HG02763 (cell line): Measurements from ENCODE around the gene METTL13.
"Not testable (repeated sequence)": the region's sequence is repeated elsewhere in the genome, so short reads cannot be mapped to it uniquely, and the experiment has no call there.

ENCODE experiments used
- ATAC-seq: cut with Tn5 transposase; IDR thresholded peaks from one replicate; pipeline ENCODE4 v1.9.1; 2021; ENCODE audit warnings: mild to moderate bottlenecking, moderate library complexity; ENCODE audit not compliant: unreplicated experiment

The METTL13 gene

DNA sequence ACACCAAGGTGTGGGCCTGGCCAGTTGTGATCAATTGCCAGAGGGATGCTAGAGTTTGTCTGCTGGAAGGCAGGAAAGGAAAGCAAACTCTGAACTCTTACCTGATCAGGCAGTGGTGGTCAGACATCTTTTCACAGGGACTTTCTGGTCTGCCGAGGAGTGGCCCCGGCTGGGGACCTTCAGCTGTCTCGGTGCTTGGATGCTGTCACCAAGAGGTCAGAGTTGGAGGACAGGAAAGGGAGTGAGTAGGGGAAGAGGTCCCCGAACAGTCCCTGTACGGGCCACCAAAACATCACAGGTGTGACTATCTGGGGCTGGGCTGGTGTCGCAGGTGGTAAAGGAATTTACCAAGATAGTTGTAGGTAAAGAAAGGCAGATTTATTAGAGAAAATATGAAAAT is 17.7 kb upstream of the METTL13 start:
- no peak for ATAC-seq

GRCh38 chr1:171769171-171769570 is 12.3 kb upstream of the METTL13 start:
- no peak for ATAC-seq

DNA sequence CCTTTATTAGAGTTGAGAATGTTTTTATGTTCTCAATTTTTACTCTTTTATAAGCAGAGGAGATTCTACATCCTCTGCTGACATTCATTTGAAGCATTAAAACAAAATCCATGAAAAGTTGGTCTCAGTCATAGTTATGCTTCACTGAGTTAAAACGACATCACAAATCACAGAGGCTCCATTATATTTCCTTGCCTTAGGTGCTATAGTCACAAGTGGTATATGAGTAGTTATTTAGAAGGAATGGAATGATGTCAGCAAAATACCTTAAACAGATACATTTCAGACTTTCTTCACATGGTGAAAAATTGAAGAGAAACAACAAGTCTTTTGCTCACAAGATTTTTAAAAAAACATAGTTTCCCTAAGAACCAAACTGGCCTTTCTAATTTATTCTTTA is 11.7 kb upstream of the METTL13 start:
- ATAC-seq, result no peak

GRCh38 chr1:171772312-171772711 is 9.1 kb upstream of the METTL13 start:
- no peak for ATAC-seq

GRCh38 chr1:171780583-171781175 is 781 bp upstream of the METTL13 start:
- no peak for ATAC-seq

GRCh38 chr1:171783816-171784530 is 2.5 kb downstream of the METTL13 start:
- ATAC-seq, result no peak

DNA sequence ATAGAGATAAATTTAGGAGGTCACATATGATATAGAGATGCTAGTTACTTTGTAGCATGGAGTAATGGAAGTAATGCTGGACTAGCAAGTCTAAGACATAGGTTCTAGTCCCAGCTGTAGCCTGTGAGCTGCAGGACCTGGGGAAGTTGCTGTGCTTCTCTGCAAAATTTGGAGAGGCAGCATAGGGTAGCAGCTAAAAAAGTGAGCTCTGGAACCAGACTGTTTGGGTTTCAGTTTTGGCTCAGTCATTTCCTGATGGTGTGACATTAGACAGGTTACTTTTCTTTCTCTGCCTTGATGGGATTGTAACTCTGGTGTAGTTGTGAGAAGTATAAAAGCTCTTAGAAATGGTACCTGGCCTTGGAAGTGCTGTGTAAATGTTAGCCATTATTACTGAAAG is 3.3 kb downstream of the METTL13 start:
- ATAC-seq, result no peak

DNA sequence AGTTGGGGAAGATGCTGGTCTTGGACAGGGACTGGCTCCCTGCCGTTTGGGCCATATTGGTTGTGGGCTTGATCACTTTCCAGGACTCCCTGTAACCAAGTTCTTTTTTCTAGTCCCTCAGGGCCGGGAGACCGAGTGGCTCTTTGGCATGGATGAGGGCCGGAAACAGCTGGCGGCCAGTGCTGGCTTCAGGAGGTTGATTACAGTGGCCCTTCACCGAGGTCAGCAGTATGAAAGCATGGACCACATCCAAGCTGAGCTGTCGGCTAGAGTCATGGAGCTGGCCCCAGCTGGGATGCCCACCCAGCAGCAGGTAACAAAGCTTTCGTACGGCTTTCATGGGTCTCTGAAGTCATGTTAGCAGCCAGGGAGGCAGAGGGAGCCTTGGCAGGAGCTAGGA is 4.3 kb downstream of the METTL13 start:
- no peak for ATAC-seq

DNA sequence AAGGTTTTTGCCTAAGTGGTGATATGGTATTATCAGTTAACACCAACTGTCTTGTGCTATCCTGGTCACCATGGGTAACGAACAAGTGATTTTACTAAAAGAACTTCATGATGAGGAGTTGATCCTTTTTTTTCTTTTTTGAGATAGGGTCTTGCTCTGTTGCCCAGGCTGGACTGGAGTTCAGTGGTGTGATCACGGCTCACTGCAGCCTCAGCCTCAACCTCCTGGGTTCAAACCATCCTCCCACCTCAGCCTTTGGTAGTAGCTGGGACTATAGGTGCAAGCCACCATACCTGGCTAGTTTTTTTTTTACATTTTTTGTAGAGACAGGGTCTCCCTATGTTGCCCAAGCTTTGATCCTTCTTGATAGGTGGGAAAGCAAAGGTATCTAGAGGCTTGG is 5.1 kb downstream of the METTL13 start:
- no peak for ATAC-seq

DNA sequence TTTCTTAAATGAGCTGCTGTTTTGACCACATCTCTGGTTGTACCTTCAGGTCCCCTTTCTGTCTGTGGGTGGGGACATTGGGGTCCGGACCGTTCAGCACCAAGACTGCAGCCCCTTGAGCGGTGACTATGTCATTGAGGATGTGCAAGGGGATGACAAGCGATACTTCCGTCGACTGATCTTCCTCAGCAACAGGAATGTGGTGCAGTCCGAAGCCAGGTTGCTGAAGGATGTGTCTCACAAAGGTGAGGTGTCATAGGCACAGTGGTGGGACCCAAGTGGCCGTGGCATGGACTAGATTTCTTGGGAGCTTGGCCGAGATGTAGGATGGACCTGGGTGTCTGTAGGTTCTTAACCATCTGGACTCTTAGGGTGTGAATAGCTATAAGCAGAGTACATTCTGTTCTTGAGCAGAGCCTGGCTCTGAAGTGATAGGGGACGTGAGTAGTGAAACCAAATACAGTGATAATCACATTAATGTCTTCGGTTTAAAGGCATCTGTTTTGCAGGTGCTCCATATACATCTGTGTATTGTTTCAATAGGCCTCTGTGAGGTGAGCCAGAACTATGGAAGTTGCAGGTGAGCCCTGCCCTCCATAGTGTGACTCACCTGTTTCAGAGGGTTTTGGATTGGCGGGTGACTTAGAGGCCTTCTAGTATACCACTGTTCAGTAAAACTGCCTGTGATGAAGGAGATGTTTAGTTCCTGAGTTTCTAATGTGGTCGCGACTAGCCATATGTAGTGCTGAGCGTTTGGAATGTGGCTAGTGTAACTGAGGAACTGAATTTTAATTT is 6.4 kb downstream of the METTL13 start:
- no peak for ATAC-seq

- ATAC-seq, result no peak
These were observed 7.2 kb downstream of the METTL13 start for GRCh38 chr1:171788696-171789095.

DNA sequence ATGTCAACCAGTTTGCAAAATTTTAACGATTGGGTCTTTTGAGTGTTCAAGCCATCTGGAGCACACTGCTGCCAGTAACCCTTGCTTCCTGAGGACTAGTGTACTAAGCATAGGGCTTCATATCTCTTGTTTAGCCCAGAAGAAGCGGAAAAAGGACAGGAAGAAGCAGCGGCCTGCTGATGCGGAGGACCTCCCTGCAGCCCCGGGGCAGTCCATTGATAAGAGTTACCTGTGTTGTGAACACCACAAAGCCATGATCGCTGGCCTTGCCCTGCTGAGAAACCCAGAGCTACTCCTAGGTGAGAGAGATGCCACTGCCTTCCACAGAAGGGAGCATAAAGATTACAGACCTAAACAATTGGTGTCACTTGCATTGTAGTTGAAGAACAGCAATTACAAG is 8.9 kb downstream of the METTL13 start:
- no peak for ATAC-seq

- ATAC-seq, result no peak
These were observed 11.4 kb downstream of the METTL13 start for GRCh38 chr1:171792656-171793369.

DNA sequence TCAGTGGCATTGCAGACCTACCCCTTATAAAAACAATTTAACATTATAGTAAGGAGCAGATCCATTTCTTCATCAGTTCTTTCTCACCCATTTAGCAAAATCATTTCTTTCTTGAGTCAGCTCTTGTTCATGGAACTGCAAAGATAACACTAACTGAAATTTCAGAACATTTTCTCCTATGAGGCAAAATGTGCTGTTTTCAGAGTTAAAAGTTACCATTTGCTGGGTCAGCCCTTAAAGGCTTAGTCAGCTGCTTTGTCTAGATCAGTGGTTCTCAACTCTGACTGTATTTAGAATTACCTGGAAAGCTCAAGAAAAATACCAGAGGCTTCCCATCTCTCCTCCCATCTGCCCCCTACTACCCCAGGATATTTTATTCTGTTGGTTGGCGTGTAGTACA is 12.2 kb downstream of the METTL13 start:
- ATAC-seq, result no peak

DNA sequence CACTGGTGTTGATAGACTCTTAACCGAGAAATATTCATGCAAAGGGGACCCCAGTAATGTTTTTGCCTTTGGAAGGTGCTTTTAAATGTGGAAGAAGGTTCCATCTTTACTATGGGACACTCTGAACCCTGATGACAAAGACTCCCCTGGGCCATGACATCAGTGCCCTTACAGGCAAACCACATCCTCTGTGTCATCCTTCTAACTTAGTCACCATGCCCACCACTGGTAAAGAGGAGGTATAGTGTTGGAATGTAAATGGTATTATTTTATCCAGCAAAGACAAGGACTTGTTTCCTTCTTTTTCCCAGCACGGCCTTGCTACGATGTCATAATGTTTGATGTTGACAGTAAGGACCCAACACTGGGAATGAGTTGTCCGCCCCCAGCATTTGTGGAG is 12.6 kb downstream of the METTL13 start:
- ATAC-seq, result no peak

GRCh38 chr1:171796592-171796991 is 15.1 kb downstream of the METTL13 start:
- no peak for ATAC-seq

GRCh38 chr1:171798311-171798710 is 16.9 kb downstream of the METTL13 start:
- no peak for ATAC-seq

- no peak for ATAC-seq
These were observed 17.3 kb downstream of the METTL13 start for GRCh38 chr1:171798765-171799164.

DNA sequence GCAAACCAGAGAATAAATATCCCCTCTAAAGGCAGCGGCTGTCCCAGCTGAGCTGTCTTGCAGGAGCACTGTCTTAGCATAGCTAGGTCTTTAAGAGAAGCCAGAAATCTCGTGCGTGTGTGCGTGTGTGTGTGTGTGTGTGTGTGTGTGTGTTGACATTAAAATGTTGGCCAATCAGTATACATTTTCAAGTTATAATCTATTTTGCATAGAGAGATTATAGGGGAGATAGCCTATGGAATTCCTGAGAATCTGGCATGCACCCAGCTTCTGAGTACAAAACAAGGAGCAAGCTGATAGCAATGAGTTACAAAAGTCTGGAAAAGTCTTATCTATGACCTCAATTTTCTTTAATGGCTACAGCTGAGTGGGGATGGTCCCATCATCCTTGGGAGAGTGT is 17.7 kb downstream of the METTL13 start:
- ATAC-seq, result no peak

- ATAC-seq, result not testable (repeated sequence)
These were observed 18.2 kb downstream of the METTL13 start for GRCh38 chr1:171799698-171800097.

DNA sequence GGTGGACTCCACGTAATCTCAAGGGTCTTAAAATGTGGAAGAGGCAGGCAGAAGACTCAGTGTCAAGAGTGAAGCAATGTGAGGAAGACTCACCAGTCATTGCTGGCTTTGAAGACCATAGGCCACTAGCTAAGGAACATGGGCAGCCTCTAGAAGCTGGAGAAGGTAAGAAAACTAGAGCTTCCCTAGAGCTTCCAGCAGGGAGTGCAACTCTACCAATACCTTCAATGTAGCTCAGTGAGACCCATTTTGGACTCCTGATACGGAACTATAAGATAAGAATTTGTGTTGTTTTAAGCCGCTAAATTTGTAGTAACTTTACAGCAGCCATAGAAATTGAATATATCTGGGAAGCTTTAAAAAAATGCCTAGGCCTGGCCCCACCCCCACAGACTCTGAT is 18.9 kb downstream of the METTL13 start:
- ATAC-seq, result no peak
